ENCODE data around the gene MICALL2. TPM values are rescaled to one million over a fixed set of nuclear protein-coding genes. Genes with fewer than 3 reads are reported as not detected.

Gene MICALL2
- polyA plus RNA-seq, 1 donor from 2014 or later = 12.8 TPM

DNA sequence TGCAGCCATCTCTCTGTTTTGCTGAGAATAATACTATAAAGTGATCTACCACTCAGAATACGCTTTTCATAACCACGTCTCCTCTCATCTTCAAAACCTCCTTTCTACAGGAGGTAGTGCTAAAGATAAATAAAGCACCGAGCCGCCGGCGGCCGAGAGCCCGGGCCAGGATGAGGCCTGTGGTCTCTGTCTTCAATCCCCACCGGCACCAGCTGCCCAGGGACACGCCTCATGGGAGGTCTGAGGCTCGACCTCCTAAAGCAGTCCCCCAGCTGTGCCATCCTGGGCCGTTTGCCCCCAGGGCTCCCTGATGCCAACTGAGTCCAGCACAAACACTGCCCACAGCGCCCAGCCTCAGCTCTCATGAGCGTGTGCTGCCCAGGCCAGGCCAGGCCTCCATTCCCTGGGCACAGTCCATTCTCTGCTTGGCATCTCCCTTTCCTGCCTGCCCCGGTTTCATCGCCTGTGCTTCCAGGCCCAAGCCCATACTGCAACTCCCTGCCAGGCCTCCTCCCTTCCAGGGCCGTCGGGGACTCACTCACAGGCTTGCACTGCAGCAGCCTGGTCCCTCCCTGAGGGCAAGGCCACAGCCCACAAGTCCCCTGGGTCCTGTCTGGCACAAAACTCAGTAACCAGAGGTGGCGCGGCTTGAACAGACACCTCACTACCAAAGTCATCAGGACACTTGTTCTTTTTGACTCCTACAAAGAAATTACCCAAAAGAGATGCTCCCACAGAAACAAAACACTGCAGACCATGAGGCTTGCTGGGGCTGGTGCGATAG, 42.4 kb upstream of the MICALL2 start:
- H3K9me2 ChIP-seq (ENCODE audit: insufficient read depth, low read length) = no peaks in the 10 kb centered on the region
- no peak for TF ChIP-seq RAD21 (conservative IDR thresholded peaks at IDR 0.05)
- no peak overlapping the region for H3K4me3 ChIP-seq (ENCODE audit: low read length)
- no peak overlapping the region for H3K27ac ChIP-seq (ENCODE audit: low read length)
- H3F3A ChIP-seq (ENCODE audit: insufficient read depth, low read length, poor library complexity, severe bottlenecking) = no peaks in the 10 kb centered on the region
- no peaks in the 10 kb centered on the region for H4K20me1 ChIP-seq (ENCODE audit: insufficient read depth)
- H3K36me3 ChIP-seq (ENCODE audit: insufficient read depth, low read length) = no peaks in the 10 kb centered on the region
- H3K4me2 ChIP-seq (ENCODE audit: low read length) = no peak overlapping the region
- H3K79me2 ChIP-seq (replicated peaks; ENCODE audit: insufficient read depth, low read length) = peaks cover 13% of the 10 kb centered on the region
- no peaks in the 10 kb centered on the region for H3K27me3 ChIP-seq (ENCODE audit: insufficient read depth, low read depth, low read length)
- H3K9me3 ChIP-seq (ENCODE audit: low read length) = no peaks in the 10 kb centered on the region
- no peak overlapping the region for H2AFZ ChIP-seq (ENCODE audit: low read depth, low read length)
- H3K9ac ChIP-seq (ENCODE audit: low read length) = no peak overlapping the region

DNA sequence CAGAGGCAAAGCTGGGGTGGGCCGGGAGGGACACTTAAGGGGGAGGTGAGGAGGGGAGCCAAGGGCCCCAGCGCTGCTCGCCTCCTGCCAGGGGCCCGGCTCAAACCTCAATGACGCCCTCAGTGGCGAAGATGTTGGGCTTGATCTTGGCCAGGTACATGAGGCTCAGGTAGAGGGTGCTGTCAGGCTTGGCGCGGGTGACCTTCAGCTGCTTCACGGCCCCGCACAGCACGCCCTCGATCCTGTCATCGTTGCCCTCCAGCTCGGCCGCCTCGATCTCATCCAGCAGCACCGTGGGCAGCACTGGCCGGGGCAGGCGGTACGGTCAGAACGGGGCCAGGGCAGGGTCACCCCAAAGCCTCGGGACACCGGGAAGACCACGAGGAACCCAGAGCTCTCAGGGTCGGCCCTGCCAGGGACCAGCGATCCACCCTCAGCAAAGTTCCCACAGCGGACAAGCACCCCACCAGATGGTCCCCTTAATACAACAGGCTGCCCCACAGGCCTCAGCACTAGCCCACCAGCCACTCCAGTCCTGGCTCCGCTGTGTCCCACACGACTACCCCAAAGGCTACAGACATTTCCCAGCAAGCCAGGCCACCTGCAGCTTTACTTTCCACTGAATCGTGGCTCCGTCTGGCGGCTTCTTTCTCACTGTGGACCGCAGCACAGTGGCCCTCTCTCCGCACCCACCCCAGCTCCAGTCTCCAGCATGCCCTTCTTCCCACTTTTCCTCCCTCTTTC, 41.0 kb upstream of the MICALL2 start:
- Histone ChIP-seq H3K4me2 (ENCODE audit: low read length) (no peak overlapping the region), H4K20me1 (ENCODE audit: insufficient read depth) (no peaks in the 10 kb centered on the region), H3K79me2 (replicated peaks; ENCODE audit: insufficient read depth, low read length) (peaks cover 13% of the 10 kb centered on the region), H2AFZ (ENCODE audit: low read depth, low read length) (no peak overlapping the region), H3K27ac (ENCODE audit: low read length) (no peak overlapping the region), H3K4me3 (ENCODE audit: low read length) (no peak overlapping the region), H3K9me2 (ENCODE audit: insufficient read depth, low read length) (no peaks in the 10 kb centered on the region), H3K36me3 (ENCODE audit: insufficient read depth, low read length) (no peaks in the 10 kb centered on the region), H3K9ac (ENCODE audit: low read length) (no peak overlapping the region), H3F3A (ENCODE audit: insufficient read depth, low read length, poor library complexity, severe bottlenecking) (no peaks in the 10 kb centered on the region), H3K9me3 (ENCODE audit: low read length) (no peaks in the 10 kb centered on the region), H3K27me3 (ENCODE audit: insufficient read depth, low read depth, low read length) (no peaks in the 10 kb centered on the region)
- TF ChIP-seq POLR2AphosphoS5 (IDR thresholded peaks at IDR 0.05) (no peak), RAD21 (conservative IDR thresholded peaks at IDR 0.05) (no peak), TAF1 (IDR thresholded peaks at IDR 0.05; ENCODE audit: low read depth) (no peak), EZH2 (IDR thresholded peaks at IDR 0.05; ENCODE audit: borderline replicate concordance, insufficient read depth, low read length, poor library complexity, severe bottlenecking) (no peak), SMC3 (conservative IDR thresholded peaks at IDR 0.05; ENCODE audit: poor library complexity) (no peak), MXI1 (conservative IDR thresholded peaks at IDR 0.05; ENCODE audit: poor library complexity, severe bottlenecking) (no peak), EP300 (conservative IDR thresholded peaks at IDR 0.05; ENCODE audit: poor library complexity, severe bottlenecking) (no peak)
- TF ChIP-seq, protein P1, sequence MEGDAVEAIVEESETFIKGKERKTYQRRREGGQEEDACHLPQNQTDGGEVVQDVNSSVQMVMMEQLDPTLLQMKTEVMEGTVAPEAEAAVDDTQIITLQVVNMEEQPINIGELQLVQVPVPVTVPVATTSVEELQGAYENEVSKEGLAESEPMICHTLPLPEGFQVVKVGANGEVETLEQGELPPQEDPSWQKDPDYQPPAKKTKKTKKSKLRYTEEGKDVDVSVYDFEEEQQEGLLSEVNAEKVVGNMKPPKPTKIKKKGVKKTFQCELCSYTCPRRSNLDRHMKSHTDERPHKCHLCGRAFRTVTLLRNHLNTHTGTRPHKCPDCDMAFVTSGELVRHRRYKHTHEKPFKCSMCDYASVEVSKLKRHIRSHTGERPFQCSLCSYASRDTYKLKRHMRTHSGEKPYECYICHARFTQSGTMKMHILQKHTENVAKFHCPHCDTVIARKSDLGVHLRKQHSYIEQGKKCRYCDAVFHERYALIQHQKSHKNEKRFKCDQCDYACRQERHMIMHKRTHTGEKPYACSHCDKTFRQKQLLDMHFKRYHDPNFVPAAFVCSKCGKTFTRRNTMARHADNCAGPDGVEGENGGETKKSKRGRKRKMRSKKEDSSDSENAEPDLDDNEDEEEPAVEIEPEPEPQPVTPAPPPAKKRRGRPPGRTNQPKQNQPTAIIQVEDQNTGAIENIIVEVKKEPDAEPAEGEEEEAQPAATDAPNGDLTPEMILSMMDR (IDR thresholded peaks at IDR 0.05; ENCODE audit: poor library complexity, severe bottlenecking) = no peak
- TF ChIP-seq, protein P2, sequence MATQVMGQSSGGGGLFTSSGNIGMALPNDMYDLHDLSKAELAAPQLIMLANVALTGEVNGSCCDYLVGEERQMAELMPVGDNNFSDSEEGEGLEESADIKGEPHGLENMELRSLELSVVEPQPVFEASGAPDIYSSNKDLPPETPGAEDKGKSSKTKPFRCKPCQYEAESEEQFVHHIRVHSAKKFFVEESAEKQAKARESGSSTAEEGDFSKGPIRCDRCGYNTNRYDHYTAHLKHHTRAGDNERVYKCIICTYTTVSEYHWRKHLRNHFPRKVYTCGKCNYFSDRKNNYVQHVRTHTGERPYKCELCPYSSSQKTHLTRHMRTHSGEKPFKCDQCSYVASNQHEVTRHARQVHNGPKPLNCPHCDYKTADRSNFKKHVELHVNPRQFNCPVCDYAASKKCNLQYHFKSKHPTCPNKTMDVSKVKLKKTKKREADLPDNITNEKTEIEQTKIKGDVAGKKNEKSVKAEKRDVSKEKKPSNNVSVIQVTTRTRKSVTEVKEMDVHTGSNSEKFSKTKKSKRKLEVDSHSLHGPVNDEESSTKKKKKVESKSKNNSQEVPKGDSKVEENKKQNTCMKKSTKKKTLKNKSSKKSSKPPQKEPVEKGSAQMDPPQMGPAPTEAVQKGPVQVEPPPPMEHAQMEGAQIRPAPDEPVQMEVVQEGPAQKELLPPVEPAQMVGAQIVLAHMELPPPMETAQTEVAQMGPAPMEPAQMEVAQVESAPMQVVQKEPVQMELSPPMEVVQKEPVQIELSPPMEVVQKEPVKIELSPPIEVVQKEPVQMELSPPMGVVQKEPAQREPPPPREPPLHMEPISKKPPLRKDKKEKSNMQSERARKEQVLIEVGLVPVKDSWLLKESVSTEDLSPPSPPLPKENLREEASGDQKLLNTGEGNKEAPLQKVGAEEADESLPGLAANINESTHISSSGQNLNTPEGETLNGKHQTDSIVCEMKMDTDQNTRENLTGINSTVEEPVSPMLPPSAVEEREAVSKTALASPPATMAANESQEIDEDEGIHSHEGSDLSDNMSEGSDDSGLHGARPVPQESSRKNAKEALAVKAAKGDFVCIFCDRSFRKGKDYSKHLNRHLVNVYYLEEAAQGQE (IDR thresholded peaks at IDR 0.05; ENCODE audit: borderline replicate concordance) = no peak

Measured in neural cell (in vitro differentiated cells).